Astrocyte of the cerebellum (primary cell): ENCODE measurements around the gene SLC19A1.
"Not testable (repeated sequence)": the region's sequence is repeated elsewhere in the genome, so short reads cannot be mapped to it uniquely, and the experiment has no call there.

Experiments used
- DNase-seq: peaks from one replicate; pipeline ENCODE4 v3.0.0-alpha.2; 2011; ENCODE audit warnings: low read depth
- H3K4me3 ChIP-seq: 2 replicates; pipeline ENCODE4 v1.5.1; 2011; ENCODE audit warnings: mild to moderate bottlenecking, low read depth, low read length, moderate library complexity
- in situ Hi-C: cut with HindIII; loops from 2 replicates; pipeline ENCODE4 v1.10.0; 2017; ENCODE audit warnings: low sequenced_read_pairs
- TF ChIP-seq, protein P1 (sequence below): IDR thresholded peaks from 2 replicates; pipeline ENCODE4 v1.5.1; 2012; ENCODE audit warnings: low read length, low read depth, moderate library complexity, mild to moderate bottlenecking; ENCODE audit errors: missing control alignments

SLC19A1 gene

DNA sequence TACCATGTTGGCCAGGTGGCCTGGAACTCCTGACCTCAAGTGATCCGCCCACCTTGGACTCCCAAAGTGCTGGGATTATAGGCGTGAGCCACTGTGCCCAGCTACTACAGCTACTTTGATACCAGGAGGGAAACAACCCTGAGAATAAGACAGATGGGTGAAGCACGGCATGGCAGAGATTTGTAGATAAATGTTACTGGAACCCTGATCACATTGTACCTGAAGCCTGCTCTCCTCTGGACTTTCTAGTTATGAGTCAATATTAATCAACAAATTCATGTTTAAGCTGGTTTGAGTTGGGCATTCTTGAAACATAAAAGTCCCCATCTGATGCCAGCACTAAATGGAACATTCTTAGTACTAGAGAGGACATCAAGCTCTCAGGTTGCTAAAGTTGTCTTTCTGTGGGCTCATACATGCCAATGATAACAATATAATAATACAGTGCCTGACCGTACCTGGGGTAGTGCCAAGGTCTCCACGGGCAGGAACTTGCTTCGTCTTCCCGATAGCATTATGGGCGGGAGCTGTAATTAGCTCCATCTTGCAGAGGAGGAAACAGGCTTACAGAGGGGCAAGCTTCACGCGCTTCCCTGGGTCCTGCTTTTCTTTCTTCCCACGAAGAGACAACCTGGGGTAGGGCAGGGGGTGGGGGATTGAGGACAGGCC, 30.7 kb upstream of the SLC19A1 start:
- TF ChIP-seq, protein P1, sequence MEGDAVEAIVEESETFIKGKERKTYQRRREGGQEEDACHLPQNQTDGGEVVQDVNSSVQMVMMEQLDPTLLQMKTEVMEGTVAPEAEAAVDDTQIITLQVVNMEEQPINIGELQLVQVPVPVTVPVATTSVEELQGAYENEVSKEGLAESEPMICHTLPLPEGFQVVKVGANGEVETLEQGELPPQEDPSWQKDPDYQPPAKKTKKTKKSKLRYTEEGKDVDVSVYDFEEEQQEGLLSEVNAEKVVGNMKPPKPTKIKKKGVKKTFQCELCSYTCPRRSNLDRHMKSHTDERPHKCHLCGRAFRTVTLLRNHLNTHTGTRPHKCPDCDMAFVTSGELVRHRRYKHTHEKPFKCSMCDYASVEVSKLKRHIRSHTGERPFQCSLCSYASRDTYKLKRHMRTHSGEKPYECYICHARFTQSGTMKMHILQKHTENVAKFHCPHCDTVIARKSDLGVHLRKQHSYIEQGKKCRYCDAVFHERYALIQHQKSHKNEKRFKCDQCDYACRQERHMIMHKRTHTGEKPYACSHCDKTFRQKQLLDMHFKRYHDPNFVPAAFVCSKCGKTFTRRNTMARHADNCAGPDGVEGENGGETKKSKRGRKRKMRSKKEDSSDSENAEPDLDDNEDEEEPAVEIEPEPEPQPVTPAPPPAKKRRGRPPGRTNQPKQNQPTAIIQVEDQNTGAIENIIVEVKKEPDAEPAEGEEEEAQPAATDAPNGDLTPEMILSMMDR, result no peak
- no peak for DNase-seq
- in situ Hi-C loops, result no loop called here
- H3K4me3 ChIP-seq, result no peak overlapping the region

DNA sequence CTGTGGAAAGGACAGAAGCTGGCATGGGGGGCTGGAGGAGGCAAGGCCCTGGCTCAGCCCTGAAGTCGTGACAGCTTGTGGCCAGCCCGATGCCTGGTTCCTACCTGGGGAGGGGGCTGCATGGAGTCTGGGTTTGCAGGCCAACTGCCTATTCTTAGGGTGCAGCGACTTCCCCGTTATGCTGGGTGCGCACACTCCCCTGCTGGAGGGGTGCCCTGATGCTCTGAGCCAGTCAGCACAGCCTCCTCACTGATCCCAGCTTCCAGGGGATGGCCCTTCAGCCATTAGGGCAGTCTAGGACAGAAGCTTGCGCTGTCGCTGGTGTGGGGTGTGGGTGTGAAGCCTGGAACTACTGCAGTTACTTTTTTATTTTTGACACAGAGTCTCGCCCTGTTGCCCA, 30.0 kb upstream of the SLC19A1 start:
- TF ChIP-seq, protein P1, result no peak

DNA sequence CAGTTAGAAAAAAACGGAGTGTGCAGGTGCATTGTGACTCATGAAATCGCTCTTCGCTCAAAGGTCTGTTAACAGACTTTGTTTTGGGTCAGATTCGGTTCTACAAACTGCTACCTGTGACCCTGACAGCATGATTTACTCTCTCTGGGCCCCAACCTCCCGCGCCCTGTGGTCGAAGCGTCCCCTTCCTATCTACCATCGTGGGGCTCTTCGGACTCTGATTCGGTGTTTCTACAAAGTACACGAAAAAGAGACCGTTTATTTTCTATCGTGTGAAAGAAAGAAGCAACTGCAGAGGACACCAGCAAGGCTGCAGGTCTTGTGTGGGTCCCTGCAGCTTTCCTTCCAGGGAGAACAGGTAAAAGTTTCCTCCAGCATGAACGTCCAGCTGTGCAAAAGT, 29.4 kb upstream of the SLC19A1 start:
- in situ Hi-C loops, result no loop called here
- no peak for DNase-seq
- no peak overlapping the region for H3K4me3 ChIP-seq
- TF ChIP-seq, protein P1, result no peak

More for the DNA sequence above, 30.0 kb upstream of the SLC19A1 start:
- no peak overlapping the region for H3K4me3 ChIP-seq
- DNase-seq, result no peak
- in situ Hi-C loops, result no loop called here

DNA sequence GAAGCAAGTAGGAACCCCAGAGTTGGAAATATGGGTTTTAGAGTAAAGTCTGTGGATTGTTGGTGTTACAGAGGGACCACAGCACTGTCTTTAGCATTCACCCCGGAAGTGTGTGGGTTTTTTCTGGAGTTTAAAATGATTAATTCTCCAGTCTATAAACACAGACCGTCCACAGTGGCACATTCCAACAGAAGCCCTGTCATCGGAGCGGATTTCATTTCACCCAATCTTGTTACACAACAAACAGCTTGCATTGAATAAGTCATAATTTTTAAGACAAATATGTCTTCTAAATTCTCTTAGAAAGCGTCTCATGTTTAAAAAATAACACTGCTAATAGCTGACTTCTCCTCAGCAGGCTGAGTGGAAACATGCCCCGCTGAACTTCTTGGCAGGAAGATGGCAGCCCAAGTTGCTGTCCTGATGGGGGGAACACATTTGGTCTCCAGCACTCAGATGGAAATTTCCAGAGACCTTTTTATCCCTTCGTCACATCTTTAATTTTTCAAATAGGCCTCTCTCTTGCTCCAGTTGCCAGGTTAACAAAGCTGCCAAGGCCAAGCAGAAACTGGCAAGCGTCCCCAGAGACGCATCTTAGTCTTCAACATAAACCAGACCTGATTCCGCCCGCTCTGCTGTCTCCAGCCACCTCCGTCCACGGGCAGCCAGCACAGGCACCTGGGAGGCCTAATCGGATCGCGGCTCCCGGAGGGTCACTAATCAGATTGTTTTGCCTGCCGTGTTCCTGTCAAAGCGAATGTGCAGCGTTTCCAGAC, 28.8 kb upstream of the SLC19A1 start:
- H3K4me3 ChIP-seq, result no peak overlapping the region
- TF ChIP-seq, protein P1, result no peak
- in situ Hi-C loops, result no loop called here
- no peak for DNase-seq

DNA sequence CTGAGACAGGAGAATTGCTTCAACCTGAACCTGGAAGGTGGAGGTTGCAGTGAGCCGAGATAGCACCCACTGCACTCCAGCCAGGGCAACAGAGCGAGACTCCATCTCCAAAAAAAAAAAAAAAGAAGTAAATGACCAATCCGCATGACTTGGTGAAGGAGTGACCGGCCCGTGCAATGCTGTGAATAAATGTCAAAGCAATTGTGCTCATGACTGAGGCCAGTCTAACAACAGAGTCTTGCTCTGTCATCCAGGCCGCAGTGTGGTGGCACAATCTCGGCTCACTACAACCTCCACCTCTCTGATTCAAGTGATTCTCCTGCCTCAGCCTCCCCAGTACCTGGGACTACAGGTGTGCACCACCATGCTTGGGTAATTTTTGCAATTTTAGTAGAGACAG, 27.8 kb upstream of the SLC19A1 start:
- TF ChIP-seq, protein P1, result no peak
- in situ Hi-C loops, result no loop called here
- H3K4me3 ChIP-seq, result no peak overlapping the region
- DNase-seq, result no peak

DNA sequence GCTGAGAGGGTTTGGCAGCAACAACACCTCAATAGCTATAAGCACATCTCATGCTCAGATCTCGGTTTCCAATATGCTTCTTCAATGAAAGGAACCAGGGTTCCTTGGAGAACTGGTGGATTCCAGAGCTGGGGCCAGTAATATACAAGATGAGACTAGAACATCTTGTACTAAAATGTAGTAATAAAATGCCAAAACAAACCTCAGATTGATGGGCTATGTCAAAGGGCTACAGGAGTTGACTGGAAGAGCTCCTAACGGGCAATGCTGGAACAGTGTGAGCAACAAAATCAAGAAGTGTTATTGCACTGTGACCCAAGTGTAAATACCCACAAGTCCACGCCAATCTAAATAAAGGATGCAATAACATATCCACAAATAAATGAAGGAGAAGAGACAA, 26.1 kb upstream of the SLC19A1 start:
- no peak for DNase-seq
- in situ Hi-C loops, result no loop called here
- no peak overlapping the region for H3K4me3 ChIP-seq
- TF ChIP-seq, protein P1, result no peak

DNA sequence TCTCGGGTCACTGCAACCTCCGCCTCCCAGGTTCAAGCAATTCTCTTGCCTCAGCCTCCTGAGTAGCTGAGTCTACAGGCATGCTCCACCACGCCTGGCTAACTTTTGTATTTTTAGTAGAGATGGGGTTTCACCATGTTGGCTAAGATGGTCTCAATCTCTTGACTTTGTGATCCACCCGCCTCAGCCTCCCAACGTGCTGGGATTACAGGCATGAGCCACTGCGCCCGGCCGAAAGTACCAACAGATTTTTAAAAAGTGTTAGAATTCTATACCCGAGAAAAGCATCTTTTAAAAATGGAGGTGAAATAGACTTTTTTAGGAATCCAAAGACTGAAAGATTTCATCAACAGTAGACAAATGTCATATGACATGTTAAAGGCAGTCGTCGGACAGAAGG, 21.9 kb upstream of the SLC19A1 start:
- DNase-seq, H3K4me3 ChIP-seq, in situ Hi-C loops: not testable (repeated sequence)
